NCI-H2029 (cell line): ENCODE data around the gene ZIC5.

Experiments used
- DNase-seq: peaks from one replicate; lab custom pipeline; 2025; lab: John Stamatoyannopoulos, UW

The ZIC5 gene

GRCh38 chr13:99987154-99988019 lies 15.8 kb upstream of the ZIC5 start:
- DNase-seq: no peak

GRCh38 chr13:99986741-99987140 lies 15.2 kb upstream of the ZIC5 start:
- DNase-seq: no peak

GRCh38 chr13:99985886-99986527 lies 14.4 kb upstream of the ZIC5 start:
- no peak for DNase-seq

- no peak for DNase-seq
Observed at GRCh38 chr13:99985241-99985874, 13.8 kb upstream of the ZIC5 start.

GRCh38 chr13:99984461-99985240 lies 13.1 kb upstream of the ZIC5 start:
- DNase-seq: no peak

GRCh38 chr13:99983499-99984401 lies 12.2 kb upstream of the ZIC5 start:
- no peak for DNase-seq

GRCh38 chr13:99982731-99983498 lies 11.3 kb upstream of the ZIC5 start:
- no peak for DNase-seq

- DNase-seq: no peak
Observed at GRCh38 chr13:99982036-99982730, 10.6 kb upstream of the ZIC5 start.

- peak; percentile 28 for DNase-seq
Observed at GRCh38 chr13:99981735-99982035, 10.1 kb upstream of the ZIC5 start, which contains the start of gene ZIC2. Gene ZIC2 (plus strand): TSS chr13:99981784. CDS start chr13:99982065, 281 bp downstream.

- DNase-seq: no peak
Observed at GRCh38 chr13:99980824-99981734, 9.5 kb upstream of the ZIC5 start.

GRCh38 chr13:99980201-99980823 lies 8.7 kb upstream of the ZIC5 start:
- DNase-seq: peak; percentile 39

GRCh38 chr13:99979453-99980200 lies 8.1 kb upstream of the ZIC5 start:
- no peak for DNase-seq

- DNase-seq: no peak
Observed at GRCh38 chr13:99978799-99979452, 7.4 kb upstream of the ZIC5 start.

- no peak for DNase-seq
Observed at GRCh38 chr13:99977912-99978798, 6.6 kb upstream of the ZIC5 start.

- DNase-seq: no peak
Observed at GRCh38 chr13:99977334-99977911, 5.9 kb upstream of the ZIC5 start.

GRCh38 chr13:99976575-99976974 lies 5.0 kb upstream of the ZIC5 start:
- no peak for DNase-seq
